Activated CD4-positive, CD25-positive, alpha-beta regulatory T cell (primary cell): ENCODE measurements around the gene BPIFB2.

ENCODE experiments used
- DNase-seq, 4 experiments: peaks; one replicate each; lab custom pipeline; 2025; lab: John Stamatoyannopoulos, UW

BPIFB2 gene

DNA sequence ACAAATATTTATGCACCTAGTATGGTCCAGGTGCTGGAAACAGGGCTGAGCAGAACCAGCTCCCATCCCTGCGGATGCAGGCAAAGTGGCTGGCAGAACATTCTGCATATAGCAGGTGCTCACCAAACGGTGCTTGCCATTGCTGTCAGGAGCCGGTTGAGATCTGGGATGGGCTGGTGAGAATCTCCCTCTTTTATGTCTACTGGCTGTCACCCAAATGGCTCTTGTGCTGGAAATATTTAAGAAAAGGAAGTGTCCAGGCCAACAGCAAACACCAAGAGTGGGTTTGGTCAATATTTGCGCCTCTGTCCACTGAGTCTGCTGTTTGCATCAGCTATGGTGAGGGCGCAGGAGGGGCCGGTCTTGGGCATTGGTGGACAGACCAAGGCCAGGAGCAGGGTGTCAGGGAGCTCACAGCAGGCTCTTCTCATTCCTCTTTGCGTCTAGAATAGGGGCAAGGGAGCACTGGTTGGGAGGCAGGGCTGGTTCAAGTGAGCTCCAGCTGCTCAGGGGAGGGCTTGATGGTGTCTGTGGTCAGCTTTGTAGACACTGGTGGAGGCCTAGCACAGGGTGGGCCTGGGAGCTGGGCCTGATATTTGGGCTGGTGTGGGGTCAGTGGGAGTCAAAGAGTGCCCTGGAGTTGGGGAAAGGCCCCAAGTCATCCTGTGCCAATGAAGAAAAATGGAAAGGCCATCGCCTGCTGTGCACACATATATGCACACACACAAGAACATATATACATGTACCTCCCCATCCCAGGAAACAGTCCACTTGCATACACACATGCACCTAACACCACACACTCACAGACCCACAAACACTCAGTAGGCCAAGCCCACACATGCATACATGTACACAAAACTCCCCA is 1.4 kb upstream of the BPIFB2 start:
- no peak for DNase-seq

DNA sequence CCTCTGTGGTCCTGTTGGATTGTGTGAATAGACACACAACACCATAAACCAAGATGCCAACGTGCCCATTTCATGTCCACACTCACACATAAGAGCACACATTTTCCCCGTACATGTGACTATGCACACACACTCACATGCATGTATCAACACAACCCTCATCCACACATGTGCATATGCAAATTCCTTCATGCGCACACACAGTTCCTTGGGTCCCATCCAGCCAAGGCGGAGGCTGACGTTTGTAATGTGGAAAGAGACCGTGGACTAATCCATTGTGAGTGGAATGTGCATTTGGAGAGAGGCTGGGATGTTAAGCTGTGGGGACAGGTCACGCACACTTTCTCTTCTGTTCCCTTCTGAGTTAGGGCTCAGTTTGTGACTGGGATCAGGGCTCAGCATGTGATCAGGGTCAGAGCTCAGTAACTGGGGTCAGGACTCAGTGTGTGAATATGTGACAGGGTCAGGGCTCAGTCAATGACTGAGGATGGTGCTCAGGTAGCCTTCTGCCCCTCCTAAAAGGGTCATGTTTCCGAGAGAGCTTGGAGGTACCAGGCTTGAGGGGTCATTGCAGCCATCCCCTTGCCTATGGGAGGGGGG is 628 bp upstream of the BPIFB2 start:
- DNase-seq = no peak

DNA sequence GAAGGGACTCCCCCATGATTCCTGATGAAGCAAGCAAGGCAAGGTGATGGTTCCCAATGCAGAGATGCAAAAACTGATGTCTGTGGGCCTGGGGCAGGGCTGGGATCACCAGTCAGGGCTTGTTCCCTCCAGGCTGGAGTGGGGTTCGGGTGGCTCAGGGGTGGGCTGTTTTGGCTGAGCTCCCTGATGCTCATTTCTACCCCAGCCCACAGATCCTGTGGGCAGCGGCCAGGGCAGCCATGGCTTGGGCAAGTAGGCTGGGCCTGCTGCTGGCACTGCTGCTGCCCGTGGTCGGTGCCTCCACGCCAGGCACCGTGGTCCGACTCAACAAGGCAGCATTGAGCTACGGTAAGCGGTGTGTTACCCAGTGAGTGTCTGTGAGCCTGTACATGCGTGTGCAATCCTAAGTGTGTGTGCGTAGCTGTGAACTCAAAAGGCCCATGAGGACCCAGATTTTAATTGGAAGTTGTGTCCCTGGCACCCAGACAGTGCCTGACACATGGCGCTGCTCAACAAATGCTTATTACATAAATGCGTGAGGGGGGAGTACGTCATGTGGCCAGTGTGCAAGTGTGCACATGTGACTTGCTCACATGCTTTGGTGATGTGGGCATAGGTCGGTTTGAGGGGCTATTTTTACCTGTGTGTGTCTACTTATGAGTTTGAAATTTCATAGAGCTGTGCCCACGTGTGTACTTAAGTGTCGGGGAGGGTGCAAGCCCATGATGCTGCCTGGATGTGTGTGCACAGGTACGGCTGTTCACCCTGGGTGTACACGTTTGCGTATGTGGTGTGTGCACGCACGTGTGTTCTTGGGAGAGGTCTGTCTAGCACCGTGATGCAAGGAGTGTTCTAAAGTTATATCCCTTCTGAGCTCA is 1.1 kb downstream of the BPIFB2 start:
- no peak for DNase-seq

DNA sequence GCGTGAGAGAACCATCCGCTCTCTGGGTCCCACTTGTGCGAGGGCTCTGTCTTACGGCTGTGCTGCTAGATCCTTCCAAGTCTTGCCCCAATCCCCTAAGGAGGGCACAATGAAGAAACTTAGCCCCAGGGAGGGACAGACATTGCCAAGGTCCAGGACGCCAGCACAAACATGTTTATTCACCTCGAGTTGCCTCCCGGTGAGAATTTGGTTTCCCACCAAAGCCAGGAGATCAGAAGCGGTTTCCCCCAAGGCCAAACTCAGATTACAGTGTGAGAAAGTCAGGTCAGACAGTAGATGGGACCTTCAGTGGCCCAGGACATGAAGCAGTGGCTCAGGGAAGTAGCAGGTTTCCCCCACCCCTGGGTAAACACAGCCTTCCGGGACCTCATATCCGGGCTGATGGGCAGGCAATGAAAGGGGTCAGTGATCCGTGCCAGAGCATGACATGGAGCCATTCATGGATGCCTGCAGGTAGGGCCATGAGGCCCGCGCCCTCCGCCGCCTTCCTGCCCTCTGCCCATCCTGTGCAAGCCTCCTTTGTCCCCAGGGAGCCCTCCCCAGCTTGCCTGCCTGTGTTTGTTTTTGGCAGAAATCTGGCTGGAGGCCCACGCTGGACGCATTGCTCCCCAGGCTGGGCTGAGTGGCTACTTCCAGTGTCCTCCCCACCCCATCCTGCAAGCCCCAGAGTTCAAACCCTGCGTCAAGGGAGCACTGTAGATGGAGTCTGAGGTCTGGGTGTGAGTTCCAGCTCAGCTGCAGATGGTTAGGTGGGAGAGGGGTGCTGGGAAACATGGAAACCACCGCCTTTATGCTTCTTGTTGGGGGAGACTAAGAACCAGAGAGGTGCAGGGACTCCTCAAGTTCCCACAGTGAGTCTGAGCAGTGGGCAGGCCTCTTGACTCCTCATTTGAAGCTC is 2.0 kb downstream of the BPIFB2 start:
- no peak for DNase-seq

DNA sequence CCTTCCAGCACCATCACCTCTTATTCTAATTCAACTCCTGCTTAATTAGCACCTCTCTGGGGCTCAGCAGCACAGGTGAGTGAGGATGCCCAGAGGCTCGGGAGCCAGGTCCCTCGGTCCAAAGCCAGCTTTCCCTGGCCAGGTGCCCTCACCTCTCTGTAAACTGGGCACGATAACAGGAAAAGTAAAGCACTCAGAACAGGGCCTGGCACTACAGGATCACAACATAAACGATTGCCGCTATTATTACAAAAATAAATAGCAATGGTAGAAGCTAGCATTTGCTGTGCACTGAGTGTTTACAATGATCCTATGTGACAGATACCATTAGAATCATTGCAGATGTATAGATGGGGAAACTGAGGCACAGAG is 2.6 kb downstream of the BPIFB2 start:
- no peak for DNase-seq

DNA sequence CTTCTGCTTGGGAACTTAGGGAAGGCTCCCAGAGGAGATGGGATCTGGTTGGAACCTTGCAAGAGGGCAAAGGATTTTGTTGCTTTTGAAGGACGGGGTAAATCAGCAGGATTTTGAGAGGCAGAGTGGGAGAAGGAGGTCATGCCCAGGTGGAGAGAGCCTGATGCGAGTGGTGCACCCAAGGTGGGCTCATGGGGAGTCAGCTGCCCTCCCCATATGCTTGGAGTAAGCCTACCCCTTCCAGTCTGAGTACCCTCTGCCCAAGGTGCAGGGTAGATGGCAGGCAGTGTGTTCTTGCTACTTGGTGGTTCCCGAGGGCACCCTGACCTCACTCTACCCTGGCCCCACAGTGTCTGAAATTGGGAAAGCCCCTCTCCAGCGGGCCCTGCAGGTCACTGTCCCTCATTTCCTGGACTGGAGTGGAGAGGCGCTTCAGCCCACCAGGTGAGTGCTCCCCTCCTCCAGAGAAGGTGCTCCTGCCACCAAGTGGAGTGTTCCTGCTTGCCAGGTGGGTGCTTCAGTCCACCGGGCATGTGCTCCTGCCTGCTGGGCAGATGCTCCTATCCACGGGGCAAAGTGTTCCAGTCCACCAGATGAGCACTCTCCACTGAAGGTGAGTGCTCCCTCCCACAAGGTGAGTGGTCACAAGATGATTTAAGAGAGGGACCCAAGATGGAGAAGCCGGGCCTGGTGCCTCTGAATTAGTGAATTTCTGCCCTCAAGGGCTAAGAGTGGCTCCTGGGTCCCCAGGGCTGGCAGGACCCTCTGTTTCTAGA is 3.4 kb downstream of the BPIFB2 start:
- no peak for DNase-seq

DNA sequence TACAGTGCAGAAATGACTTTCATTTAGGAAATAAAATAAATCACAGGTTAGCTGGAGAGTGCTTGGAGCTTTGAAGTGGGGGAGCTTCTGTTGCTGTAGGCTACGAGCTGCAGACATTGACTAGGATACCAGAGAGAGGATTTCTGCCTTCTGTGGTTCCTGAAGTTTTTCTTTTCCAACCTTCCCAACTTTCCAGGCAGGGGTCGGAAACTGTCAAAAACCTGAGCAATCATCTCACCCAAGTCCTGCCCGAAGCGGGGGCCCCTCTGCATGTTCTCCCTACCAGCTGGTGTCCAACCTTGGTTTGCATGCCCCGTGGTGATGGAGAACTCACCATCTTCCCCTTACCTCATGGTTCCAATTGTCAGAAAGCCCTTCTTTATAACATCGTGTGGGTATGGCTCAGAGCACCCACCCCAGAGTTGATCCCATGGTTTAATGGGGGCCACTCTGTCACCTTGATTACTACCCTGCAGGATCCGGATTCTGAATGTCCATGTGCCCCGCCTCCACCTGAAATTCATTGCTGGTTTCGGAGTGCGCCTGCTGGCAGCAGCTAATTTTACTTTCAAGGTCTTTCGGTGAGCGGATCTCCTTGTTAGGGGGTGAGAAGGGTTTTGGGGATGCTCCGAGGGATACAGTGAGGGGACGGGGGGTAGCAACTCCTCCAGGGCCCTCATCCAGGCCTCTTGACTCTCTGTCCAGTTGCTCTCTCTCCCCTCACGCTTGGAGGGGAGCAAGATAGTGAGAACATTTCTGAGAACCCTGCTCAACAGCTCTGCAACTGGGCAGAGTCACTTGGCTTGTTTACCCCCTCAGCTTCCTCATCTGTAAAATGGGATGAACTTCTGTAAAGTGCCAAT is 5.1 kb downstream of the BPIFB2 start:
- no peak for DNase-seq

DNA sequence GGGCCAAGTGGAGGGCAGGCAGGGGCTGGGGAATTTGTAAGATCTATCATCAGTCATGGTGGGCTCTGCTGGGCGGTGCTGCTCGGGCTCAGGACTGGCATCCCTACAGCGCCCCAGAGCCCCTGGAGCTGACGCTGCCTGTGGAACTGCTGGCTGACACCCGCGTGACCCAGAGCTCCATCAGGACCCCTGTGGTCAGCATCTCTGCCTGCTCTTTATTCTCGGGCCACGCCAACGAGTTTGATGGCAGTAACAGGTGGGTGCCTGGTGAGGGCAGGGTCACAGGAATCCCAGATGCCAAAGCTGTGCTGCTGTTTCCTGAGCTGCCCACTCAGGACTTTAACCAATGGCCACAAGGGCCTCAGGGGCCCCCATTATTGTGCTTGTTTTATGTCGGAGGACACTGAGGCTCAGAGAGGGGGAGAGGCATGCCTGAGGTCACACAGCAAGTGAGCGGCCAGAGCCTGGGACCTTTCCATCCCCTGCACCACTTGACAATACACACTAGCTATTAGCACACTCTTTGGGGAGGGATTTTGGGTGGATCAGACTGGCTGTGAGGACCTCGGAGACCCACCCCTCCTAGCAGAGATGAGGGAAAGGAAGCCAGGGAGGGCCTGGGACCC is 6.3 kb downstream of the BPIFB2 start:
- DNase-seq = no peak

DNA sequence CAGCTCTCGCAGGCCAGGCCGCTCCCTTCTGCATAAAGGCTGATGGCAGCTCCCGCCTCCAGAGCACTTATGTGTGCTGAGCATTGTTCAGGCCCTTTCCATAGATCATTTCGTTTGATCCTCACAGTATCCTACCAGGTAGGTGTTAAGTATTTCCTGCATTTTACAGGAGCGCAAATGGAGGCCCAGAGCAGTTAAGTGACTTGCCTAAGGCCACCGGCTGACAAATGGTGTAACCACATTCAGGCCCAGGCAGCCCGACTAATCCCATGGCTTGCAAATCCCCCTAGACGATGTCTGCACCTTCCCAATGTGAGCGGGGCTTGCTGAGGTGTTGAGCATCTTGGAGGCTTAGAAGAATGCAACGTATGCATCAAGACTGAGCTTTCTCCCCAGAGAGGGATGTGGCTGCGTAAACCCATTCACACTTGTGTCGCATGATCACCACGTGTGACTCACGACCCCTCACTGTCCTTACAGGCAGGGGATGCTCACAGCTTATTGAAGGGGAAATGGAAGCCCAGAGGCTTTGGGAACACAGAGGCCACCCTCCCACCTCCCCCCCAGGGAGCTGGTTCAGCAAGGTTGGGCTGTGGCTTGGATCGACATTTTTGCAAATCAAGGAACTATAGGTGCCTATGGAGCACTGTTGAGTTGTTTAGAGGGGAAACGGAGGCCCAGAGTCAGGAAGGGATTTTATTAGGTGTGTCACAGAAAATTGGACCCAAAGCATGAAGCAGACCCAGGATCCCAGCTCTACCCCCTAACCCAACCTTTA is 7.0 kb downstream of the BPIFB2 start:
- DNase-seq = no peak

DNA sequence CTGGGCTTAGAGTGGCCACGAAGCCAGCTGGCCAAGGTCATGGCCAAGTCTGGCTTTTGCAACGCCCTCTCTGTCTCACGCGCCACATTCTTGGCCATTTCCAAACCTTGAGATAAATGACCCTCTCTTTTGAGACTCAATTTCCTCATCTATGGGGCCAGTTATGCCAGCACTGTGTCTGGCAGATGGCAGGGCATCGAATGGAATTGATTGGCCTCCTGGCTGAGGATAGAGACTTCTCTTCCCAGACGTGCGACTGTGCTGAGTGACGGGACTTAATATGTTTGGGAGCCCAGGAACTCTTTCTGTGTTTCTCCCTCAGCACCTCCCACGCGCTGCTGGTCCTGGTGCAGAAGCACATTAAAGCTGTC is 7.6 kb downstream of the BPIFB2 start:
- DNase-seq = no peak

DNA sequence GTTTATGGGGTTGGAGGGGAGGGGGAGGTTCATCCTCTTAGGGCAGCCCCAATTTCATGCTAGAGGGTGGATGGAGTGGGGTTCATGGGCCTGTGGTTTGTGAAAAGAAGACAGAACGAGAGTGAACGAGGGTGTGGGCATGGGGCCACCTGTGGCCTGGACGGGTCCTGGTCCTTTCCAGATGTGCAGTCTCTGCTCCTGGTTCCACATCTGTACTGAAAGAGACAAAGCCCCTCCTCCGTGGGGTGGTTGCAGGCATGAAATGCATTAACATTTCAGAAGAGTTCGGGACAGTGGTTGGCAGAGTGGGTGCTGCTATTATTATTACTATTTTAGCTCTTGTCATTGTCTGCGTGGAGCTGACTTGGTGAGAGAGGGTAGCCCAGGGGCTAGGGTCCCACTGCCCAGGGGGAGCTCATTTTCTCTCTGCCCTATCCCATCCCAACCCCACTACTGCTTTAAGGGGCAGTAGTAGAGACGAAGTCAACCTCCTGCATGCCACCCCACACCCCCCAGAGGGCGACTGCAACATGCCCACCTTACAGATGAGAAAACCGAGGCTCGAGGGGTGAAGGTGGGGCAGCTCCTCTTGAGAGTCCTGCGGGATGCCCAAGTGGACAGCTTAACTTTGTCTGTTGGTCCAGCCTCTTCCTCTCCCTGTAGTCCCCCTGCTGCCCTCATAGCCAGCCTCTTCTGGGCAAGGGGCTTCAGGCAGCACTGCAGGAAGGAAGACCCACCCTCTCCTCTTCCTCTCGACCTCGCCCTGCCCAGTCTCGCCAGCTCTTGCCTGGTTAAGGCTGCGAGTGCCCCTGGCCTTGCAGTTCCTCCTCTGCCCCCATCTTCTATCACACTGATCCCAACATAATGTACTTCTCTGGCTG is 8.4 kb downstream of the BPIFB2 start:
- DNase-seq = no peak

DNA sequence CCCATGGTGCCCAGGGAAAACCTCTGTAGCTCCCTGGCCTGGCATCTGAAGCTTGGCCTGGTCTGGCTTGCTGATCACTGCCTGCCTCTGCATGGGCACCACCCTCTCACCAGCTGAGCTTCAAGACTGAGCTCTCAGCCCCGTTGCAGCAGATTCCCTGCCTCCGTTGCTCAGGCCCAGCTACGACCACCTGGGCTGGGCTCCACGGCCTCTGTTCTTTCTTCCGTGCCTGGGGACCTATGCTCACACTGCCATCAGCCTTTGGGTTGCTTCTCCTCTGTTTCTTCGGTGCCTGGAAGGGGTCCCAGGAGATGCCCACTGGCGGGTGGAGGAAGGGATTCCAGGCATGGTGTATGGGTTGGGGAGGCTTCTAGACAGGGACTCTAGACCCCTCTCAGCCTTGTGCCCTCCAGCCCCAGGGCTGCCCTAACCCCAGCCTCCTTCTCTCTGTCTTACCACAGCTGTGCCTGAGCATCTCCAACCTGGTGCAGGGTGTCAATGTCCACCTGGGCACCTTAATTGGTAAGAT is 9.1 kb downstream of the BPIFB2 start:
- no peak for DNase-seq

DNA sequence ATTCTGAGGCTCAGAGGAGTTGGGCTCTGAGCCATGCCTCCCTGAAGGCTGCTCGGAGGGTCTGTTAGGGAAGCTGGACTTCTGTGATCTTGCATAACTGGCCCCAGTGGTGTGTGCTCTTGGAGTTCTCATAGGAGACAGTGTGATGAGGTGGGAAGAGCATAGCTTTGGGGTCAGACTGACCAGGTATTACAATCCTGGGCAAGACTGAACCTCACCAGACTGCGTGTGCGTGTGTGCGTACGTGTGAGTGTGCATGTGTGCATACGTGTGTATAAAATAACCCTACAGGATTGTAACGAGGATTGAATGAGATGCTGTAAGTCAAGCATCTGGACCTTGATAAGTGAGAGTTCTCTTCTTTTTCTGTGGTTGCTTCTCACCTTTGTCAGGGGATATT is 10.0 kb downstream of the BPIFB2 start:
- no peak for DNase-seq

DNA sequence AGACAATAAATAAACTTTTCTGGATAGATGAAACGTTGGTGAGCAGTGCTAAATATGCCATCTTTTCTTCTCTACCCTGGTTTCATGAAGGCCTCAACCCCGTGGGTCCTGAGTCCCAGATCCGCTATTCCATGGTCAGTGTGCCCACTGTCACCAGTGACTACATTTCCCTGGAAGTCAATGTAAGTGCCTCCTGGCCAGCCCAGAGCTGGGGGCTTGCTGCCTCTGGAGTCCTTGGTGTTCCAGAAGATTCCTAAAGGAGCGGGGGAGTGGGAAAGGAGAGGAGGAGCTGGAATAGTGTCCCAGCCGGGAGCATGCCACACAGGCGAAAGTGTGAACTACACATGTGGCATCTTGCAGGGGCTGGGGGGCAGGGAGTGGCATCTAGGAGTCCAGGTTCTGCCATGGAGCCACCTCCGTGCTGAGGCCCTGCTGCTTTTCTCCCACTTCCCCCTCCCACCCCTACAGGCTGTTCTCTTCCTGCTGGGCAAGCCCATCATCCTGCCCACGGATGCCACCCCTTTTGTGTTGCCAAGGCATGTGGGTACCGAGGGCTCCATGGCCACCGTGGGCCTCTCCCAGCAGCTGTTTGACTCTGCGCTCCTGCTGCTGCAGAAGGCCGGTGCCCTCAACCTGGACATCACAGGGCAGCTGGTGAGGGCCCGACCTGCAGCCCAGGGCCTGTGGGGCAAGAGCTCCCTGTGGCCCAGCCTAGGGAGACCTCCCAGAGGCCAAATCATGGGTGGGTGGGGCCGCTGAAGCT is 10.8 kb downstream of the BPIFB2 start:
- no peak for DNase-seq

DNA sequence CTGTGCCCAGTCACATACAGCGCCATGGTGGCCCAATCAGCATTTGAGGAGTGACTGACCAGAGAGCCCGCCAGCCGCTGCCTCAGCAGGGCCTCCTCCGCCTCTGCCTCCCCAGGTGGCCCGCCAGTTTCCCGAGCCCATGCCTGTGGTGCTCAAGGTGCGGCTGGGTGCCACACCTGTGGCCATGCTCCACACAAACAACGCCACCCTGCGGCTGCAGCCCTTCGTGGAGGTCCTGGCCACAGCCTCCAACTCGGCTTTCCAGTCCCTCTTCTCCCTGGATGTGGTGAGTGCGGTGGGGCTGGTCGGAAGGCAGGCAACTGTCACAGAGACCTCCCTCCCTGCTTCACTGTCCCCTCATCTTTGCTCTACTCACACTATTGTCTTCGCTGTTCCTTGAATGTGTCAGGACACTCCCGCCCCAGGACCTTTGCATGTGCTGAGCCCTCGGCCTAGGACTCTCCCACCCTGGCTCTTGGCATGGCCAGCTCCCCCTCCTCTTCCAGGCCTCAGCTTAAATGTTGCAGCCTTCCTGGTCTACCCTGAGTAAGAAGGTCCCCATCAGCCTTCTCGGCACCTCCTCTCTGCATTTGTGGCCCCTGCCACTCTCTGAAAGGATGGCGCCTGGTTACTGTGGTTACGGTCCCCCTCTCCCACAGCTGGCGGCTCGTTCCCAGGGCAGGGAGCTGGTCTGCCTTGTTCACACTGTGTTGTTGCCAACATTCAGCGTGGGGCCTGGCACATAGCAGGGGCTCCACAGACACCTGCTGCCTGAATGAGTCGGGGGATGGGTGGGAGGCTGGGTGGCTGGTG is 12.2 kb downstream of the BPIFB2 start:
- DNase-seq = no peak
